ENCODE measurements around the gene ZBTB12. TPM values are rescaled to one million over a fixed set of nuclear protein-coding genes. Genes with fewer than 3 reads are reported as not detected.

ZBTB12 gene
- total and polyA plus RNA-seq, 2 of the 4 experiments (the other 2 are of a cell fraction), result 2.0 to 8.5 TPM

- Histone ChIP-seq H3K27ac (ENCODE audit: insufficient read depth, low read length) (no peak overlapping the region), H3K9me3 (ENCODE audit: control insufficient read depth, insufficient read depth, low read length) (no peaks in the 10 kb centered on the region), H2BK120ac (ENCODE audit: low read depth, low read length) (no peak overlapping the region), H3K4me1 (ENCODE audit: control insufficient read depth, insufficient read depth, low read length) (peaks cover 9% of the 10 kb centered on the region), H3K18ac (ENCODE audit: low read depth, low read length) (no peak overlapping the region), H3K4me2 (ENCODE audit: low read depth, low read length) (no peak overlapping the region), H2BK5ac (ENCODE audit: low read depth, low read length, poor library complexity, severe bottlenecking) (no peak overlapping the region), H4K91ac (ENCODE audit: insufficient read depth, low read depth, low read length) (no peak overlapping the region), H2AK9ac (replicated peaks; ENCODE audit: low read depth, low read length, poor library complexity) (no peak overlapping the region), H2AK5ac (ENCODE audit: low read depth, low read length) (no peak overlapping the region), H4K5ac (ENCODE audit: low read depth, low read length) (no peak overlapping the region), H3K4ac (ENCODE audit: low read depth, low read length) (no peak overlapping the region), H2AFZ (replicated peaks; ENCODE audit: low read length, poor library complexity) (no peak overlapping the region), H3K23ac (ENCODE audit: low read depth, low read length) (no peak overlapping the region), H3K9ac (ENCODE audit: low read depth, low read length) (no peak overlapping the region), H4K8ac (ENCODE audit: low read depth in 2 of 2, low read length in 2 of 2) (no peak overlapping the region), H3K4me3 (ENCODE audit: insufficient read depth, low read depth, low read length) (no peak overlapping the region), H2BK20ac (ENCODE audit: low read depth, low read length) (no peak overlapping the region), H4K20me1 (ENCODE audit: insufficient read depth, low read length) (no peaks in the 10 kb centered on the region), H3K27me3 (ENCODE audit: control insufficient read depth, insufficient read depth, low read length) (no peaks in the 10 kb centered on the region), H3K9me1 (ENCODE audit: insufficient read depth, low read length) (peaks cover 9% of the 10 kb centered on the region; the same call in 1 of the 2 replicates), H3K79me1 (ENCODE audit: low read depth in 1 of 2, low read length in 2 of 2) (peaks cover 0 to 13% of the 10 kb centered on the region in 2 experiments; a peak in 2 of 4 replicates), H3K36me3 (ENCODE audit: control insufficient read depth, insufficient read depth, low read length) (no peaks in the 10 kb centered on the region), H2BK15ac (ENCODE audit: low read depth, low read length) (no peak overlapping the region), H3K56ac (ENCODE audit: extremely low read depth, insufficient read depth, low read length) (no peak overlapping the region), H3K14ac (replicated peaks; ENCODE audit: low read depth, low read length) (no peak overlapping the region)
- no TSS peak for BruUV-seq (replicated peaks)
- ChIA-PET CTCF (interaction anchor here (2.1 kb wide), 1 partner anchor 47 kb away, joined by 10 read pairs; no protein-coding TSS in a partner anchor), POLR2A (ENCODE audit: unreplicated experiment) (no interaction called here)
- intact Hi-C loops (cut with micrococcal nuclease) (no loop called here), dilution Hi-C loops (cut with HindIII; ENCODE audit: low sequenced_read_pairs, unreplicated experiment) (no loop called here), in situ Hi-C loops (cut with MboI; ENCODE audit: low sequenced_read_pairs) (no loop called here)
- DNase-seq (no peak), ATAC-seq (ENCODE audit: low read depth) (no peak)
- WGBS, 2 experiments (ENCODE audit: extremely low coverage in 2 of 2, insufficient read length in 1 of 2), result no CpG with 5 or more reads among the region's 1 CpG
- TF ChIP-seq ELK1 (IDR thresholded peaks at IDR 0.05; ENCODE audit: borderline replicate concordance, low read depth, low read length) (no peak), MAZ (IDR thresholded peaks at IDR 0.05; ENCODE audit: borderline replicate concordance, low read depth, low read length) (no peak), RFX5 (IDR thresholded peaks at IDR 0.05; ENCODE audit: low read depth, low read length) (no peak), CHD1 (IDR thresholded peaks at IDR 0.05; ENCODE audit: low read depth, low read length) (no peak), MAFK (IDR thresholded peaks at IDR 0.05; ENCODE audit: low read depth, low read length) (no peak), POLR2A (IDR thresholded peaks at IDR 0.05; ENCODE audit: low read depth, low read length) (no peak), RAD21 (IDR thresholded peaks at IDR 0.05; ENCODE audit: low read length) (no peak), FOS (IDR thresholded peaks at IDR 0.05; ENCODE audit: low read depth, low read length) (no peak), CEBPB (IDR thresholded peaks at IDR 0.05; ENCODE audit: low read depth, low read length) (no peak), NFE2L2 (IDR thresholded peaks at IDR 0.05; ENCODE audit: low read depth, low read length) (no peak), CTCF (conservative IDR thresholded peaks at IDR 0.05; ENCODE audit: low read depth, low read length) (no peak), MXI1 (IDR thresholded peaks at IDR 0.05; ENCODE audit: borderline replicate concordance, low read depth, low read length) (no peak), USF2 (IDR thresholded peaks at IDR 0.05; ENCODE audit: low read depth, low read length) (no peak), RCOR1 (IDR thresholded peaks at IDR 0.05; ENCODE audit: insufficient replicate concordance, low read length) (no peak), SMC3 (IDR thresholded peaks at IDR 0.05; ENCODE audit: low read depth, low read length) (no peak)
Measured at GRCh38 chr6:31905041-31905440, 3.2 kb upstream of the ZBTB12 start.

Data from IMR-90 (cell line).